Hepatocyte (in vitro differentiated cells): ENCODE results near the gene PRR36. TPM values are rescaled to one million over a fixed set of nuclear protein-coding genes. Genes with fewer than 3 reads are reported as not detected.

Source experiments
- DNase-seq: peaks from one replicate; pipeline ENCODE4 v3.0.0-alpha.2; 2016; ENCODE audit warnings: low spot score
- H2AFZ ChIP-seq: fragments of 200-600 bp; sonication (generic); 2 replicates; pipeline ENCODE4 v1.6.0; 2016; ENCODE audit warnings: antibody characterized with exemption, mild to moderate bottlenecking
- H3K27ac ChIP-seq: fragments of 200-600 bp; sonication (generic); 2 replicates; pipeline ENCODE4 v1.5.1; 2016; ENCODE audit warnings: mild to moderate bottlenecking
- H3K27me3 ChIP-seq: fragments of 200-600 bp; sonication (generic); 2 replicates; pipeline ENCODE4 v1.6.1; 2016
- H3K36me3 ChIP-seq: fragments of 200-600 bp; sonication (generic); replicated peaks from 2 replicates; pipeline ENCODE4 v1.5.1; 2016; ENCODE audit warnings: low read depth; ENCODE audit not compliant: insufficient read depth
- H3K4me1 ChIP-seq: fragments of 200-600 bp; sonication (generic); 2 replicates; pipeline ENCODE4 v1.5.1; 2016; ENCODE audit warnings: mild to moderate bottlenecking, moderate library complexity; ENCODE audit not compliant: insufficient read depth
- H3K4me2 ChIP-seq: fragments of 200-600 bp; sonication (generic); 2 replicates; pipeline ENCODE4 v1.6.0; 2016
- H3K4me3 ChIP-seq: fragments of 200-600 bp; sonication (generic); 2 replicates; pipeline ENCODE4 v1.5.1; 2016; ENCODE audit warnings: mild to moderate bottlenecking
- H3K79me2 ChIP-seq: fragments of 200-600 bp; sonication (generic); 2 replicates; pipeline ENCODE4 v1.6.0; 2017; ENCODE audit warnings: mild to moderate bottlenecking
- H3K9me2 ChIP-seq: fragments of 200-600 bp; sonication (generic); replicated peaks from 2 replicates; pipeline ENCODE4 v1.6.0; 2017; ENCODE audit warnings: mild to moderate bottlenecking; ENCODE audit not compliant: insufficient read depth
- H3K9me3 ChIP-seq: fragments of 200-600 bp; sonication (generic); 2 replicates; pipeline ENCODE4 v1.5.1; 2016; ENCODE audit warnings: low read depth, mild to moderate bottlenecking
- H4K20me1 ChIP-seq: fragments of 200-600 bp; sonication (generic); 2 replicates; pipeline ENCODE4 v1.6.0; 2016; ENCODE audit warnings: mild to moderate bottlenecking; ENCODE audit not compliant: insufficient read depth, poor library complexity, severe bottlenecking
- EZH2 ChIP-seq: fragments of 200-600 bp; sonication (generic); IDR thresholded peaks from 2 replicates; pipeline ENCODE4 v1.6.1; 2016; ENCODE audit warnings: antibody characterized with exemption, mild to moderate bottlenecking, borderline replicate concordance
- EZH2phosphoT487 ChIP-seq: fragments of 200-600 bp; sonication (generic); IDR thresholded peaks from one replicate; pipeline ENCODE4 v1.6.1; 2018; ENCODE audit warnings: antibody characterized with exemption, mild to moderate bottlenecking, low read depth, moderate library complexity; ENCODE audit not compliant: unreplicated experiment, severe bottlenecking
- WGBS: methylation state at CpG from one replicate; pipeline ENCODE4 v1.1.6; 2016; ENCODE audit warnings: low lambda C conversion rate; ENCODE audit errors: missing lambda C conversion rate; 5-methylcytosine and 5-hydroxymethylcytosine counted together
- polyA plus RNA-seq: library from polyadenylated mRNA; unstranded; fragments of >200 nt; fragmentation: Nextera tagmentation; extraction: Ambion mirVana; gene quantifications from 2 replicates; pipeline ENCODE4 v1.2.1, GENCODE V29; 2016
- total RNA-seq: library from RNA; depleted of rRNA; stranded (reverse); fragments of >200 nt; gene quantifications from 2 replicates; pipeline ENCODE4 v1.2.3, GENCODE V29; 2014
- TF ChIP-seq, protein P1 (sequence below): fragments of 200-600 bp; sonication (generic); IDR thresholded peaks from 2 replicates; pipeline ENCODE4 v1.5.1; 2016; ENCODE audit warnings: antibody characterized with exemption, mild to moderate bottlenecking; ENCODE audit not compliant: poor library complexity

PRR36 gene
- total and polyA plus RNA-seq, 2 experiments from 2014 or later, result 1.00 to 2.5 TPM

DNA sequence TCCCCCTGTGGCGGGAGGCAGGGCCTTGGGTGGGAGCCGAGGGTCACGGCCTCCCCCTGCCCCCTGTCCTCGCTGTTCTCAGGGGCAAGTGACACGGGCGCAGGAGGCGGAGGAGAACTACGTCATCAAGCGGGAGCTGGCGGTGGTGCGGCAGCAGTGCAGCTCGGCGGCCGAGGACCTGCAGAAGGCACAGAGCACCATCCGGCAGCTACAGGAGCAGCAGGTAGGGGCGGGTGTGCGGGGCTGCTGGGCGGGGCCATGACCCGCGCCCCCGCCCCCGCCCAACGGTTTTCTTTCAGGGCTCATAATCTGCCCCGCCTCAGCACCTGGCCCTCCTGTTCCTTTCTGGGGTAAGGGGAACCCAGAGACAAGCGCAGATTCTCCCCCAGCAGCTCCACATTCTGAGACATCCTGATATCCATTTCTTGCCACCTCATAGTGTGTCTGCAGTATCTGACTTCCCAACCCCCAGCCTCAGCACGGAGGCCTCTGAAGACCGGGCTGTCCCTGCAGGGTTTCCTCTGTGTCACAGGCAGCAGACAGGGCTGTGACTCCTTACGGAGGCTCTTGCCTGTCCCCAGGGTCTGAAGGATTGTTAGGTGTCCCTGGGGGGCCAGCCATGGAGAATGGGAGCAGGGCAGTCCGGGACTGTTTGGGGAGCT lies 15.9 kb downstream of the PRR36 start:
- Histone ChIP-seq H4K20me1 (no peaks in the 10 kb centered on the region), H3K9me2 (no peaks in the 10 kb centered on the region), H3K4me3 (no peak overlapping the region), H3K79me2 (no peaks in the 10 kb centered on the region), H2AFZ (no peak overlapping the region), H3K4me1 (peaks cover 10% of the 10 kb centered on the region), H3K36me3 (no peaks in the 10 kb centered on the region), H3K27ac (no peak overlapping the region), H3K9me3 (no peaks in the 10 kb centered on the region), H3K27me3 (peaks cover 4% of the 10 kb centered on the region), H3K4me2 (peak overlapping the region; percentile 56)
- DNase-seq, result peak; percentile 72
- TF ChIP-seq EZH2phosphoT487 (no peak), EZH2 (no peak)
- TF ChIP-seq, protein P1, sequence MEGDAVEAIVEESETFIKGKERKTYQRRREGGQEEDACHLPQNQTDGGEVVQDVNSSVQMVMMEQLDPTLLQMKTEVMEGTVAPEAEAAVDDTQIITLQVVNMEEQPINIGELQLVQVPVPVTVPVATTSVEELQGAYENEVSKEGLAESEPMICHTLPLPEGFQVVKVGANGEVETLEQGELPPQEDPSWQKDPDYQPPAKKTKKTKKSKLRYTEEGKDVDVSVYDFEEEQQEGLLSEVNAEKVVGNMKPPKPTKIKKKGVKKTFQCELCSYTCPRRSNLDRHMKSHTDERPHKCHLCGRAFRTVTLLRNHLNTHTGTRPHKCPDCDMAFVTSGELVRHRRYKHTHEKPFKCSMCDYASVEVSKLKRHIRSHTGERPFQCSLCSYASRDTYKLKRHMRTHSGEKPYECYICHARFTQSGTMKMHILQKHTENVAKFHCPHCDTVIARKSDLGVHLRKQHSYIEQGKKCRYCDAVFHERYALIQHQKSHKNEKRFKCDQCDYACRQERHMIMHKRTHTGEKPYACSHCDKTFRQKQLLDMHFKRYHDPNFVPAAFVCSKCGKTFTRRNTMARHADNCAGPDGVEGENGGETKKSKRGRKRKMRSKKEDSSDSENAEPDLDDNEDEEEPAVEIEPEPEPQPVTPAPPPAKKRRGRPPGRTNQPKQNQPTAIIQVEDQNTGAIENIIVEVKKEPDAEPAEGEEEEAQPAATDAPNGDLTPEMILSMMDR, result no peak
- 36% methylated on average over 17 of the region's 29 CpGs for WGBS

DNA sequence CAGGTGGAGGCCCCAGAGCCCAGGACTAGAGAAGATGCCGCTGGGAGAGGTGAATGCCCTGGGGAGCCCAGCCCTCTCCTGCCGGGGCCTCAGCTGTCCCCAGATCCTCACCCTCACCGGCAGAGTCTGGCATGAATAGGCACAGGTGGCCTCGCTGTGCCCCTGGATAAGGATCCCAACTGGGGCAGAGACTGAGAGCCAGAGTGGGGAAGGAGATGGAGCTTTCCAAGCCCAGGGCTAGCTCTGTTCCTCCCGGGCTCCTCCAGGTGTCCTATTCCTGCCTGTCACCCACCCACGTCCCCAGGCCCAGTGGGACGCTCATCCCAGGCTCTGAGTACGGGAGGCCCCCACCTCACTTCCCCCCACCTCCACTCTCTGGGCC lies 16.5 kb downstream of the PRR36 start:
- H2AFZ ChIP-seq, result no peak overlapping the region
- no peaks in the 10 kb centered on the region for H3K79me2 ChIP-seq
- DNase-seq, result no peak
- H4K20me1 ChIP-seq, result no peaks in the 10 kb centered on the region
- no peak overlapping the region for H3K27ac ChIP-seq
- TF ChIP-seq EZH2phosphoT487, result no peak
- TF ChIP-seq, protein P1, result no peak
- TF ChIP-seq EZH2, result no peak
- no peaks in the 10 kb centered on the region for H3K9me2 ChIP-seq
- 76% methylated on average over 5 of the region's 8 CpGs for WGBS
- H3K4me1 ChIP-seq, result peaks cover 10% of the 10 kb centered on the region
- H3K27me3 ChIP-seq, result peaks cover 4% of the 10 kb centered on the region
- no peaks in the 10 kb centered on the region for H3K36me3 ChIP-seq
- H3K9me3 ChIP-seq, result no peaks in the 10 kb centered on the region
- H3K4me3 ChIP-seq, result no peak overlapping the region
- peak overlapping the region; percentile 56 for H3K4me2 ChIP-seq

DNA sequence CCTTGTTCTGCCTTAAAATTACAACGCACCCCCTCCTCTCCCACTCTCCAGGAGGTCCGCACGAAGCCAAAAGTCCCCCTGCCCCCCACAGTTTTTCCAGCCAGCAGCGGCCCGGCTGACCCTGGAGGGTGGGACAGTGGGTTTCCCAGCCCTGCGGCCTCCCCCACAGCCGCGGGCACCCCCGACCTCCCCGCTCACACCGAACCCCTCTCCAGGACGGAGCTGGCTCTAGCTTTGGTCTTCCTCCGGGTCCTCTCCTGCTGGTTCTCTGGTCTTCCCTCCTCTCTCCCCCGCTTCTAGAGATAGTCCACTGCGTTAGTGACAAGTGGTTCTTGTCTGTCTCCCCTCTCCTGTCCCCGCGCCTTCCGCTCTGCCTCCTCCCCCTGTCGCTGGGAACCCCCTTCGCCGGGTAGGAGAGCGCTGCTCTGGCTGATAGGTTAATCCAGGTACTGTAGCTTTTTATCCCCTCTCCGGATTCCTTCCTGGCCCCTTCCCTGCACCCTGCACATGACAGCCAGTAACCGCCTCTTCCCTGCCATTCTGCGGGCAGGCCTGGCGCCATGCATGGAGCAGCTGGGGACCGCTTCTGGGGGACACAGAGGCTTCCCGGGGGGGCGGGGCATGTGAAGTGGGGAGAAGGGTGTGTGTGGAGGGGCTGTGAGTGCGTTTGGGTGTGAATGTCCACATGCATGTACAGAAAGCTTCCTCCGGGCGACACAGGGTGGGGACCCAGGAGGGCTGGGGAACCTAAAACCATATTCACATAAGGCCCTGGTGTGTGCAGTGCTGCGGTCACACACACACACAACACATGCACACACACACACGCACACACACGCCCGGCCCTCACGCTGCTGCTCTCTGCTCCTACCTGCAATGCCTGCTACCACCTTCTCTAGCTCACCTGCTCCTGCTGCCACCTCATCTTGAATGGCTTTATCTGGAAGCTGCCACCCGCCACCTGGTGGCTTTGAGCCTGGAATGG lies 17.2 kb downstream of the PRR36 start:
- peaks cover 4% of the 10 kb centered on the region for H3K27me3 ChIP-seq
- TF ChIP-seq EZH2 (no peak), EZH2phosphoT487 (no peak)
- TF ChIP-seq, protein P1, result no peak
- H4K20me1 ChIP-seq, result no peaks in the 10 kb centered on the region
- H2AFZ ChIP-seq, result no peak overlapping the region
- H3K9me2 ChIP-seq, result no peaks in the 10 kb centered on the region
- no peaks in the 10 kb centered on the region for H3K36me3 ChIP-seq
- H3K4me2 ChIP-seq, result no peak overlapping the region
- H3K27ac ChIP-seq, result no peak overlapping the region
- no peak overlapping the region for H3K4me3 ChIP-seq
- 86% methylated on average over 34 of the region's 38 CpGs for WGBS
- no peaks in the 10 kb centered on the region for H3K9me3 ChIP-seq
- peaks cover 6% of the 10 kb centered on the region for H3K4me1 ChIP-seq
- no peak for DNase-seq
- H3K79me2 ChIP-seq, result no peaks in the 10 kb centered on the region
